K562 (cell line): Measurements from ENCODE around the gene PLAAT1.

Experiments used
- ATF1 ChIP-seq, 2 experiments: fragments of 450-650 bp in 1 of 2; IDR thresholded peaks; 2 replicates each; pipeline ENCODE4 v1.6.1; 2016; ENCODE audit warnings: missing compliant biosample characterization in 1 of 2, missing genetic modification characterization in 1 of 2
- BACH1 ChIP-seq: fragments of 200-800 bp; sonication (Bioruptor generic); IDR thresholded peaks from 2 replicates; pipeline ENCODE4 v1.6.1; 2016; ENCODE audit warnings: missing genetic modification characterization, missing compliant biosample characterization
- CHD4 ChIP-seq: fragments of 200-600 bp; sonication (generic); IDR thresholded peaks from 3 replicates; pipeline ENCODE4 v1.6.1; 2012; ENCODE audit warnings: low read depth, mild to moderate bottlenecking, mixed read lengths, low read length, inconsistent platforms; ENCODE audit not compliant: insufficient read depth, insufficient replicate concordance, poor library complexity, severe bottlenecking
- DPF2 ChIP-seq: fragments of 450-650 bp; IDR thresholded peaks from 2 replicates; pipeline ENCODE4 v1.6.1; 2016
- FOXM1 ChIP-seq, 2 experiments: fragments of 450-650 bp in 1 of 2; sonication (generic) in 1 of 2; formaldehyde crosslinking in 1 of 2; IDR thresholded peaks; 2 replicates each; pipeline versions ENCODE4 v1.6.1 to v1.9.0; 2017 to 2022; ENCODE audit warnings: low read depth in 2 of 2, mild to moderate bottlenecking in 2 of 2, missing genetic modification reagents in 1 of 2, moderate library complexity in 1 of 2
- NR2C2 ChIP-seq, 2 experiments: fragments of 200-800 bp in 1 of 2; sonication (Bioruptor generic) in 1 of 2; sonication (generic) in 1 of 2; formaldehyde crosslinking in 1 of 2; IDR thresholded peaks; 2 replicates each; pipeline versions ENCODE4 v1.6.1 to v1.8.0; 2016 to 2022; ENCODE audit warnings: mild to moderate bottlenecking in 1 of 2, missing compliant biosample characterization in 1 of 2, missing genetic modification characterization in 1 of 2, missing genetic modification reagents in 1 of 2
- POLR2A ChIP-seq: fragments of 450-650 bp; conservative IDR thresholded peaks from 2 replicates; pipeline ENCODE4 v1.6.1; 2016
- POLR2AphosphoS2 ChIP-seq: IDR thresholded peaks from 2 replicates; pipeline ENCODE4 v1.6.1; 2012; ENCODE audit warnings: low read length, improper control_type of control experiment
- TF ChIP-seq, protein P1 (sequence below): fragments of 450-650 bp; IDR thresholded peaks from 2 replicates; pipeline ENCODE4 v1.6.1; 2018; ENCODE audit warnings: mild to moderate bottlenecking, low read depth; ENCODE audit not compliant: partially characterized antibody
- TF ChIP-seq, protein P2 (sequence below): fragments of 150-350 bp; IDR thresholded peaks from 2 replicates; pipeline ENCODE4 v1.6.1; 2014; ENCODE audit warnings: low read depth, mild to moderate bottlenecking, low read length, borderline replicate concordance

DNA sequence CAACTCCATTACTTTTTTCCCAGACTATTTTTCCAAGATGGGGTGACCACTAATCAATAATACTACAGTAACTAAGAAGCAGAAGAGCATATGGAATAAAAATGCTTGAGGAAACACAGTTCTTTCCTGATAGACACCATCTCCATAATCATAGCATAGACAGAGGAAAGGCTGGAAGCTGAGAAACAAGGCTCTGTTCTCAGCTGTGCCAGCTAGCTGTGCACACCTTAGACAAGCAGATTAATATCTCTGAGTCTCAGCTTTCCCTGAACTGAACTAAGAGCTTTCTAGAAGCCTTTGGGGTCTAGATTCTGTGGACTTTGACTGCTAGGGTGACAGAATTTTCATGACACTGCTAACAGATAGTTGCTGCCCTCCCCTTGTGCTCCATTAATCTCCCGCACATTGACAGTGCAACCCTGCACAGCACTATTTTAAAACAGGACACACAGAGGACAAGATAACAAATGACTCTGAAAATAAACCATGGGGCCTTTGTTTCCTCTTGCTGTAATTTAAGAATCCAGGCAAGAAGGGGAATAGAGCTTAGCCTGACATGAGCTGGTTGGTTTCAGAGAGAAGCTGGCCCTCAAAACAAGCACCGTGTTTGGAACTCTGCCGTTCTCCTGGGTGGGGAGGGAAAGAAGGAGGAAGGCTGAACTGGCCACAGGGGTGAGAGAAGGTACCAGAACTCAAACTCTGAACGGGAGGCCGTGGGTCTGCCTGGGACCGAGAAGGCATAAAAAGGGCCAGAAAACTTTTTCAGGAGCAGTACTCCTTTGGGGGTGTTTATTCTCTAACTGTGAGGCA lies 70.1 kb downstream of the PLAAT1 start:
- TF ChIP-seq ATF1 (CRISPR knock-in tag; IDR thresholded peaks at IDR 0.05), result no peak
- TF ChIP-seq ATF1 (tag; IDR thresholded peaks at IDR 0.05), result no peak
- TF ChIP-seq, protein P1, sequence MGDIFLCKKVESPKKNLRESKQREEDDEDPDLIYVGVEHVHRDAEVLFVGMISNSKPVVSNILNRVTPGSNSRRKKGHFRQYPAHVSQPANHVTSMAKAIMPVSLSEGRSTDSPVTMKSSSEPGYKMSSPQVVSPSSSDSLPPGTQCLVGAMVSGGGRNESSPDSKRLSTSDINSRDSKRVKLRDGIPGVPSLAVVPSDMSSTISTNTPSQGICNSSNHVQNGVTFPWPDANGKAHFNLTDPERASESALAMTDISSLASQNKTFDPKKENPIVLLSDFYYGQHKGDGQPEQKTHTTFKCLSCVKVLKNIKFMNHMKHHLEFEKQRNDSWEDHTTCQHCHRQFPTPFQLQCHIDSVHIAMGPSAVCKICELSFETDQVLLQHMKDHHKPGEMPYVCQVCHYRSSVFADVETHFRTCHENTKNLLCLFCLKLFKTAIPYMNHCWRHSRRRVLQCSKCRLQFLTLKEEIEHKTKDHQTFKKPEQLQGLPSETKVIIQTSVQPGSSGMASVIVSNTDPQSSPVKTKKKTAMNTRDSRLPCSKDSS, result no peak
- no peak for TF ChIP-seq CHD4
- TF ChIP-seq POLR2AphosphoS2, result no peak
- no peak for TF ChIP-seq FOXM1 (IDR thresholded peaks at IDR 0.05; ENCODE audit: low read depth)
- no peak for TF ChIP-seq FOXM1 (CRISPR knock-in tag; IDR thresholded peaks at IDR 0.05; ENCODE audit: low read depth)
- TF ChIP-seq BACH1 (tag), result no peak
- TF ChIP-seq POLR2A, result no peak
- TF ChIP-seq NR2C2 (CRISPR knock-in tag; IDR thresholded peaks at IDR 0.05), result no peak
- TF ChIP-seq NR2C2 (tag; IDR thresholded peaks at IDR 0.05), result no peak
- TF ChIP-seq DPF2, result no peak
- TF ChIP-seq, protein P2, sequence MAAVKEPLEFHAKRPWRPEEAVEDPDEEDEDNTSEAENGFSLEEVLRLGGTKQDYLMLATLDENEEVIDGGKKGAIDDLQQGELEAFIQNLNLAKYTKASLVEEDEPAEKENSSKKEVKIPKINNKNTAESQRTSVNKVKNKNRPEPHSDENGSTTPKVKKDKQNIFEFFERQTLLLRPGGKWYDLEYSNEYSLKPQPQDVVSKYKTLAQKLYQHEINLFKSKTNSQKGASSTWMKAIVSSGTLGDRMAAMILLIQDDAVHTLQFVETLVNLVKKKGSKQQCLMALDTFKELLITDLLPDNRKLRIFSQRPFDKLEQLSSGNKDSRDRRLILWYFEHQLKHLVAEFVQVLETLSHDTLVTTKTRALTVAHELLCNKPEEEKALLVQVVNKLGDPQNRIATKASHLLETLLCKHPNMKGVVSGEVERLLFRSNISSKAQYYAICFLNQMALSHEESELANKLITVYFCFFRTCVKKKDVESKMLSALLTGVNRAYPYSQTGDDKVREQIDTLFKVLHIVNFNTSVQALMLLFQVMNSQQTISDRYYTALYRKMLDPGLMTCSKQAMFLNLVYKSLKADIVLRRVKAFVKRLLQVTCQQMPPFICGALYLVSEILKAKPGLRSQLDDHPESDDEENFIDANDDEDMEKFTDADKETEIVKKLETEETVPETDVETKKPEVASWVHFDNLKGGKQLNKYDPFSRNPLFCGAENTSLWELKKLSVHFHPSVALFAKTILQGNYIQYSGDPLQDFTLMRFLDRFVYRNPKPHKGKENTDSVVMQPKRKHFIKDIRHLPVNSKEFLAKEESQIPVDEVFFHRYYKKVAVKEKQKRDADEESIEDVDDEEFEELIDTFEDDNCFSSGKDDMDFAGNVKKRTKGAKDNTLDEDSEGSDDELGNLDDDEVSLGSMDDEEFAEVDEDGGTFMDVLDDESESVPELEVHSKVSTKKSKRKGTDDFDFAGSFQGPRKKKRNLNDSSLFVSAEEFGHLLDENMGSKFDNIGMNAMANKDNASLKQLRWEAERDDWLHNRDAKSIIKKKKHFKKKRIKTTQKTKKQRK, result no peak
